NCI-H1105 treated with DMSO at 0.1 percent for 48 hours (cell line): ENCODE results near the gene SV2B.

Experiments used
- DNase-seq: peaks from one replicate; lab custom pipeline; 2025; lab: John Stamatoyannopoulos, UW

Gene SV2B

GRCh38 chr15:91271565-91272153 lies 171.6 kb downstream of the SV2B start:
- peak; percentile 42 for DNase-seq

GRCh38 chr15:91275844-91276243 lies 175.8 kb downstream of the SV2B start:
- DNase-seq: no peak

- DNase-seq: no peak
These were observed 178.9 kb downstream of the SV2B start for GRCh38 chr15:91278951-91279350.

GRCh38 chr15:91279486-91279885 lies 179.4 kb downstream of the SV2B start:
- no peak for DNase-seq

- DNase-seq: no peak
These were observed 181.9 kb downstream of the SV2B start for GRCh38 chr15:91281947-91282346.

- no peak for DNase-seq
These were observed 182.4 kb downstream of the SV2B start for GRCh38 chr15:91282486-91282885.

- DNase-seq: no peak
These were observed 183.1 kb downstream of the SV2B start for GRCh38 chr15:91283155-91283554.

- DNase-seq: no peak
These were observed 184.9 kb downstream of the SV2B start for GRCh38 chr15:91284758-91285466.

- no peak for DNase-seq
These were observed 189.3 kb downstream of the SV2B start for GRCh38 chr15:91289324-91289723.

GRCh38 chr15:91290553-91290952 lies 190.5 kb downstream of the SV2B start:
- DNase-seq: no peak

- DNase-seq: no peak
These were observed 191.6 kb downstream of the SV2B start for GRCh38 chr15:91291673-91292072.

GRCh38 chr15:91294344-91294743 lies 194.3 kb downstream of the SV2B start:
- DNase-seq: no peak

- DNase-seq: no peak
These were observed 194.7 kb downstream of the SV2B start for GRCh38 chr15:91294795-91295194.

- no peak for DNase-seq
These were observed 198.0 kb downstream of the SV2B start for GRCh38 chr15:91298101-91298500.

- peak; percentile 61 for DNase-seq
These were observed 202.8 kb downstream of the SV2B start for GRCh38 chr15:91302588-91303439.

GRCh38 chr15:91304210-91304609 lies 204.2 kb downstream of the SV2B start:
- no peak for DNase-seq

GRCh38 chr15:91304786-91305185 lies 204.7 kb downstream of the SV2B start:
- no peak for DNase-seq

GRCh38 chr15:91306144-91306543 lies 206.1 kb downstream of the SV2B start:
- DNase-seq: no peak

GRCh38 chr15:91307601-91308000 lies 207.5 kb downstream of the SV2B start:
- no peak for DNase-seq

GRCh38 chr15:91308199-91308598 lies 208.1 kb downstream of the SV2B start:
- DNase-seq: no peak

GRCh38 chr15:91308855-91309254 lies 208.8 kb downstream of the SV2B start:
- no peak for DNase-seq

GRCh38 chr15:91311986-91312385 lies 211.9 kb downstream of the SV2B start:
- no peak for DNase-seq

GRCh38 chr15:91316126-91316525 lies 216.1 kb downstream of the SV2B start:
- no peak for DNase-seq
